ENCODE results near the gene PLEK.
"Not testable (repeated sequence)": the region's sequence is repeated elsewhere in the genome, so short reads cannot be mapped to it uniquely, and the experiment has no call there.

The PLEK gene

DNA sequence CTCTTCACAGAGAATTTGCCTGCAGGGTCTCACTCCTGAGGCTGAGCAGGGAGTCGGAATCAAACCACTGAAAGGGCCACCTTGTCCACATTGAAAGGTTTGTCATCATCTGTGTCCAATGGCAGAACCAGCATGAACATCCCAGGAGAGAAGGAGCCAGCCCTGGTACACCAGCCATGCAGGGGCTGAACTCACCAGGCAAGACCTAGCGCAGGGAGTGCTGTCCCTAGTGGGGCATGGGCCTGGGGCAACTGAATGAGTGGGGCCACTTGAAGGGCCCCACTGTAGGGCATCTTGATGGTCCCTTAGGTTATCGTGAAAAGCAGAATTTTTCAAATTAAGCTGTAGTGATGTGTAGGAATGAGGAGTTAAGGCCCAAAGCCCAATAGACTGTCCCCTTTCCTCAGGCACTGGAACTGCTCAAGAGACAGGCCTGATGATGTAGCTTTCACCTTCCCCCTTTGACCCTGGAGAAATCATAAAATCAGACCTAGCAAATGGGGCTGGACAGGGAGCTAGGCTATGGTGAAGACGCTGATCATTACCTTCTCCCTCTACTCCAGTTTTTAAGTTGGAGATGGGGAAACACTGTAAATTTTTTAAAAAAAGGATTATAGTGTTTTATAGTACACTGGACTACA is 8.4 kb upstream of the PLEK start:
- no peak for DNase-seq (ENCODE audit: low read depth)

GRCh38 chr2:68357605-68358337 is 7.3 kb upstream of the PLEK start:
- DNase-seq (ENCODE audit: low read depth), result no peak

DNA sequence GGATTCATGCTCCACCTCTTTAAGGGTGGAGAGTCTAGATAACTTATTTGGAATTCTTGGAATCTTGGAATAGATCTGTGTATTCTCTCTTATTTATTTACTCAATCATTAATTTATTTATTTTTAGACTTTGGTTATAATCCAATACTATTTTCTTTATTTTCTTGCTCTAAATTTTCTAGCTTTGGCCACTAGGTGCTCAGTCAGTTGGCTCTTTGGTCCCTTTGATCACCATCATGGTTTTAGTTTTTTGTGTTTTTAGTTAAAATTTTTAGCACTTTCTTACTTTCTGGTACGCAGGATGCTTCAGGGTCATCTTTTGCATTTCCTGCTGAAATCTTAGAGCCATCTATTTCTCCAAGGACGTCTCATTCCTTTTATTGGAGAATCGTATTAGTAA is 5.2 kb upstream of the PLEK start:
- DNase-seq (ENCODE audit: low read depth), result no peak

GRCh38 chr2:68362069-68362468 is 3.0 kb upstream of the PLEK start:
- DNase-seq (ENCODE audit: low read depth), result peak; percentile 69

DNA sequence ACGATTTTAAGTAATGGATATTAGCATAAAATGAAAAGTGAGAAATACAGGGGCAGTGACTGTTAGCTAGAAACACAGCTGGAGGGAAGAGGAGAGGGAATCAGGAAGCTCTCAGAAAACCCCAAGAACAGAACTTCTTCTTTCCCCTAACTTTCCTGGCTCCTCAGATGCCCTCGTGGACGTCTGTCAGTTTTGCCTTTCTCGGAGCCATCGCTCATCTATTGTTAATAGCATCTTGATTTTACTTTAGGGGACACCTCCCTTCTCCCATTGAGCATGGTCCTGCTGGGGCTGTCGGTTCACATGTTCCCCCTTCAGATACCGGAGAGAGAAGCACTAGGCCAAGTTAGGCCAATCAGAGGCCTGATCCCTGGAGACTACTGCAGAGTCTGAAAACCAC is 2.3 kb upstream of the PLEK start:
- no peak for DNase-seq (ENCODE audit: low read depth)

GRCh38 chr2:68363721-68364120 is 1.4 kb upstream of the PLEK start:
- DNase-seq (ENCODE audit: low read depth), result no peak

- DNase-seq (ENCODE audit: low read depth), result no peak
Observed at GRCh38 chr2:68366083-68366560, 1.0 kb downstream of the PLEK start.

- DNase-seq (ENCODE audit: low read depth), result no peak
Observed at GRCh38 chr2:68367953-68368653, 3.0 kb downstream of the PLEK start.

DNA sequence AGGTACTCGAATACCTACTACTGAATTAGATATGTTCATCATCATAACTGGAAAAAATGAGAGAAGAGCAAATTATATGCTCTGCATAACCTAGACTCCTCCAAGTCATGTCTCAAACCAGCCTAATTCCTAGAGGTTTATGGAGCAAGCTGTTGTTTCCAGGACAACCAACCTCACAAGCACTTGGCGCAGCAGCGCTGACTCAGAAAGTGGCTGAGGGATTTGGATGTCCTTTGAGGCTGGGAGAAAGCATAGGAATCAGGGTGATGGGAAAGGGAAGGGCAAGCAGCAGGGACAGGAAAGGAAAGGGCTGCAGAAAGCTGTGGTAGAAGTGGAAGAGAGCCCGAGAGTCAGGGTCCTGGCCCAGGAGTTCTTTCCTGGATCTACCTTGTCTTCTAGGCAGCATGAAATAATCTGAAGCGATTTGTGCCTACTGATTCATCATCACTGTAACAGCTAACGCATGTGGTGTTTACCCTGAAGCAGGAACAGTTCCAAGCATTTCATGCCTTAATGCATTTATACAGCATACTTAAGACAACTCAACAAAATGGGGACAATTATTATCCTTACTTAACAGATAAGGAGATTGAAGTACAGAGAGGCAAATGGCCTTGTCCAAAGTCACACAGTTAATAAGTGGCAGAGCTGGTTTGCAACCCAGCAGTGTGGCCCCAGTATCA is 3.7 kb downstream of the PLEK start:
- no peak for DNase-seq (ENCODE audit: low read depth)

DNA sequence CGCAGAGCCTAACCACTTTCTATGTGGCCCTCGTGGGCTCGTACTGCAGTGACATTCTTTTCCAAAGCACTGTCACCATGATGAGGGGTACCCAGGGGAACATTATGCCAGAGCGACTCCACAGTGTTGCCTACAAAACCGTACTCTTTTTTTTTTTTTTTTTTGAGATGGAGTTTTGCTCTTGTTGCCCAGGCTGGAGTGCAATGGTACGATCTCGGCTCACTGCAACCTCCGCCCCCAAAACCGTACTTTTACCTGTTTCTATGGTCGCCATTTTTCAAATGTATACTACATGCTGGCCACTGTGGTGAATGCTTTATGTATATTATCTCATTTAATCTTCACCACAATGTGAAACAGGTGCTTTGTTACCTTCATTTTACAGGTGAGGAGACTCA is 4.3 kb downstream of the PLEK start:
- DNase-seq (ENCODE audit: low read depth), result no peak

DNA sequence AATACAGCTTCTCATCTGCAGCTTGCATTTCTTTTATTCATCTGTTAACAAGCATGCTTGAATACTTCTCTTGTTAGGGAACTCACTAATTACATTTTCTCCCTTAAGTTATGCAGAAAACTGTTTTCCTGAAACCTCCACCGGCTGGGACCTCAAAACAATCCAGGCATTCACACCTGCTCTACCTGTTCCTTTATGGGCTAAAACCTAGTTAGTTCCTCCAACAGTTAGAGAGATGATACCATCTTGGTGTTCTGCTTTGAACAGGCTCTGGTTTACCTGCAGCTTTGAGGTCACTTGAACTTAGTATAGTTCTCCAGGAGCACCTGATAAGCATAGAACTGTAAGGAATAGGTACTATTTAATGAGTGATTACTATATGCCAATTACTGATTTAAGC is 6.1 kb downstream of the PLEK start:
- DNase-seq (ENCODE audit: low read depth), result no peak

GRCh38 chr2:68371581-68371980 is 6.5 kb downstream of the PLEK start:
- DNase-seq (ENCODE audit: low read depth), result no peak

DNA sequence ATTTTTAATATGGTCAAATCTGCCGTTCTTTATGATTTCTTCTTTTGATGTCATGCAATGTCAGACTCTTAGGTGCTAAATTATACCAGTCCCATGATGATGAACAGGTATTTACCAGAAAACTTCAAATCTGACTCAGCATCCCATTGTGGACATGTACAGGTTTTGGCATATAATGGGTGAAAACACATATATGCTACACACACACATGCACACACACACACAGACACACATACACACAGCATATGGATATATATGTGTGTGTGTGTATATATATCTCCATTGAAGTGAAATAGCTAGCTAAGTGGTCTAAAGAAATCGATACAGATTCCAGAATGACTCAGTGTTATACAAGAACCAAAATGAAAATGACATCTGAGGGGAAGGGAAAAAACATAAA is 7.4 kb downstream of the PLEK start:
- DNase-seq (ENCODE audit: low read depth), result no peak

DNA sequence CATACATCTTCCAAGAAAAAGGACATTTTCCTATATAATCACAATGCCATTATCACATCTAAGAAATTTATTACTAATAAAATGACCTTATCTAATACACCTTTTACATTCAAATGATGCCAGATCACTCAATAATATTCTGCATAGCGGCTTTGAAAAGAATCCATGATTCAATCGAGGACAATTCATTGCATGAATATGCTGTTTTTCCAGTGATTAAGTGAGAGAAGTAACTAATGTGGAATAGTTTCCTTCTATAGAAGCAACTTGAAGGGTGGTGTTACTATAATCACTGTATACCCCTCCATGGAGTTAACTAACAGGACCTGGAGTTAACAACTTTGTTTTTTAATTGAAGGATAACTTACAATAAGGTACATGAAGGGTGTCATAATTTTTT is 9.1 kb downstream of the PLEK start:
- no peak for DNase-seq (ENCODE audit: low read depth)

- DNase-seq (ENCODE audit: low read depth), result no peak
Observed at GRCh38 chr2:68375582-68375981, 10.5 kb downstream of the PLEK start.

- no peak for DNase-seq (ENCODE audit: low read depth)
Observed at GRCh38 chr2:68377137-68377780, 12.2 kb downstream of the PLEK start.

DNA sequence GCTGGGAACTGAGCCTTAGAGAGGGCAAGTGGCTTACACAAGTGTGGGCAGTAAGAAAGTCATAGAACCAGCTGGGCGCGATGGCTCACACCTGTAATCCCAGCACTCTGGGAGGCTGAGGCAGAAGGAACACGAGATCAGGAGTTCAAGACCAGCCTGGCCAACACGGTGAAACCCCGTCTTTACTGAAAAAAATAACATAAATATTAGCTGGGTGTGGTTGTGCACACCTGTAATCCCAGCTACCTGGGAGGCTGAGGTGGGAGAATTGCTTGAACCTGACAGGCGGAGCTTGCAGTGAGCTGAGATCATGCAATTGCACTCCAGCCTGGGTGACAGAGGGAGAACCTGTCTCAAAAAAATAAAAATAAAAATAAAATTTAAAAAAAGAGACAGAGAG is 13.7 kb downstream of the PLEK start:
- DNase-seq (ENCODE audit: low read depth), result not testable (repeated sequence)

- DNase-seq (ENCODE audit: low read depth), result peak; percentile 23
Observed at GRCh38 chr2:68379184-68379708, 14.2 kb downstream of the PLEK start.

GRCh38 chr2:68383778-68384177 is 18.7 kb downstream of the PLEK start:
- DNase-seq (ENCODE audit: low read depth), result no peak

DNA sequence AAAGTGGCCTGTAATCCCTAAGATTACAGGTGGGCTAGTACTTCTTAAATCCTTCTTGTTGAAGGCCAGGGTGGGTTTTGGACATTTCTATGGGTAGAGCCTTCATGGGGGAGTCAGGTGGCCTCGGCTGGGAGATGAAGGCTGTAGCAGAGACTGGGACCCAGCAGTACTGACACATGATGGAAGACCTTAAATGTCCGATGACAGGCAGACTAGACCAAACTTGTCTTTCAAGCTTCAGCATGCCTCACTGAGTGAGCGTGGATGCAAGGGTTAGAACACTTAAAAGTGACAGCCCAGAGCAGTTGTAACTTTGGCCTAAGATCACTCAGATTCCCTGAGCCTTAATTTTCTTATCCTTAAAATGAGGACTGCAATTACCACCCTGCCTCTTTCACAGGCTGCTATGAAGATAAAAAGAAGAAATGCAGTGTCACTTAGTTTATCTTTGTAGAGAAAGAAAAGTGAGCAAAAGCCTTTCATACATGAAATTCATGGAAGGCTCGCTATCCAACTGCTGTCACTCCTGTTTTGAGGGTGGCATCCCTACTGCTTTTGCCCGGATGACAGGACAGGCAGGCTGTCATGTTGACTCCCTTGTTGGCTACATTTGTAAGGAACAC is 19.5 kb downstream of the PLEK start:
- no peak for DNase-seq (ENCODE audit: low read depth)

DNA sequence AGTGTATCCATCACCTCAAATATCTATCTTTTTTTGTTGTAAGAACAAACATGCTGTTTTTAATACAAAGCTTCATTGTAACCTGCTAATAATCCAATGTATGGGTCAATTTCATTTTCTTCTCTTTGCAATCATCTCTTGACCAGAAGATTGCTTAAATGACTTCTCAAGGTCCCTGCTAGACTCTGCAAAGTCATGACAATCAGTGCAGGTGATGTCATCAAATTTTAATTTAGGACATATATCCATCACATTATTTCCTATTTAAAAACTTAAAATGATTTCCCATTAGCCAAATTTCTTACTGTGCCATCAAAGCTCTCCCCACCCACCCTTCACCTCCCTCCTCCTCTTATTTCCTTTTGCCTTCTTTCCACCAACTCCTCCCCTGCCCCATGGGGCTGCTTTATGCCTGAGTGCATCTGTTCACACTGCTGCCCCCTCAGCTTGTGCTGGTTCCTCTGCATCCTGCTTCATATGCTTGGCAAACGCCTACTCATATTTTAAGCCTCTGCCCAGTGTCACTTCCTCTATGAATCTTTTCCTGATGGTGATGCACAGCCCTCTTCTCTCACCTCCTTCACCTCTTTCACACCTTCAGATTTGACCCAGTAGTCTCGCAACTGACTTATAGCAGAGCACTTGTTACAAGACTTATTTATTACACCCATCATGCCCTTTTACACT is 20.3 kb downstream of the PLEK start:
- peak; percentile 11 for DNase-seq (ENCODE audit: low read depth)

Data from activated T-cell treated with anti-CD3 and anti-CD28 coated beads for 24 hours (primary cell).